Measurements from ENCODE around the gene PTDSS2. TPM values are rescaled to one million over a fixed set of nuclear protein-coding genes. Genes with fewer than 3 reads are reported as not detected.
"Not testable (repeated sequence)": the region's sequence is repeated elsewhere in the genome, so short reads cannot be mapped to it uniquely, and the experiment has no call there.

PTDSS2 gene
- total RNA-seq, 2 experiments from 2014 or later, result 26.2 to 30.0 TPM

DNA sequence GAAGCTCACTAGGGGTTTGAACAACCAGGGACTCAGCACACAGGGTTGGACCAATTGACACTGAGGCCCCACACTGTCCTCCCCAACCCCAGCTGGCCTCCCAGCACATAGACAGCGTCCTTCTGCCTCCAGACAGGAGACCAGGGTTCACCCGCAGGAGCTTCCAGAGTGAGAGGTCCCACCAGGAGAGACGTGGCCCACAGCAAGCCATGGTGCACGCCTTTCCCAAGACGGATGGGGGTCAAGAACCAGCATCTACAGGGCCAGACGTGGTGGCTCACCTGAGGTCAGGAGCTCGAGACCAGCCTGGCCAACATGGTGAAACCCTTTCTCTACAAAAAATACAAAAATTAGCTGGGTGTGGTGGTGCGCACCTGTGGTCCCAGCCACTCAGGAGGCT, 23.2 kb upstream of the PTDSS2 start:
- POLR2A ChIA-PET, result no interaction called here
- CTCF ChIA-PET, result no interaction called here

DNA sequence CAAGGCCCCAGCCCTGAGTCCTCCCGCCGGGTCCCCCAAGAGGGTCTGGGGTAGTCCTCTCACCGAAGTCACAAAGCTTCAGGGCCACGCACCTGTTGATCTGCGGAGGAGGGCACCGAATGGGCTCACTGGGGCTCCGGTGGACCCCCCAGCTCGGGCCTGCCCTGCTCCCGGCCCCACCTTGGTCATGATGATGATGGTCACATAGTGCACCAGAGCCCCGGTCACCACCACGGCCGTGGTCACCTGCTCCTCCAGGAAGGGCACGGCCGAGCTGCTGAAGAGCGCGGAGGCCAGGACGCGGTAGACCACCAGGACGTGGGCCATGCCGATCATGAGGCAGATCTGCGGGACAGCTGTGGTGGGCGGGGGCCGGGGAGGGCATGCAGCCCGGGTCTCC, 21.8 kb upstream of the PTDSS2 start:
- ChIA-PET POLR2A (no interaction called here), CTCF (no interaction called here)

GRCh38 chr11:429391-429790, 20.7 kb upstream of the PTDSS2 start:
- ChIA-PET POLR2A (no interaction called here), CTCF (no interaction called here)

GRCh38 chr11:429931-430456, 20.1 kb upstream of the PTDSS2 start:
- ChIA-PET POLR2A (no interaction called here), CTCF (no interaction called here)

- ChIA-PET CTCF (no interaction called here), POLR2A (no interaction called here)
Measured at GRCh38 chr11:431921-432320, 18.2 kb upstream of the PTDSS2 start.

GRCh38 chr11:432501-433100, 17.5 kb upstream of the PTDSS2 start:
- CTCF ChIA-PET, result no interaction called here
- POLR2A ChIA-PET, result no interaction called here

DNA sequence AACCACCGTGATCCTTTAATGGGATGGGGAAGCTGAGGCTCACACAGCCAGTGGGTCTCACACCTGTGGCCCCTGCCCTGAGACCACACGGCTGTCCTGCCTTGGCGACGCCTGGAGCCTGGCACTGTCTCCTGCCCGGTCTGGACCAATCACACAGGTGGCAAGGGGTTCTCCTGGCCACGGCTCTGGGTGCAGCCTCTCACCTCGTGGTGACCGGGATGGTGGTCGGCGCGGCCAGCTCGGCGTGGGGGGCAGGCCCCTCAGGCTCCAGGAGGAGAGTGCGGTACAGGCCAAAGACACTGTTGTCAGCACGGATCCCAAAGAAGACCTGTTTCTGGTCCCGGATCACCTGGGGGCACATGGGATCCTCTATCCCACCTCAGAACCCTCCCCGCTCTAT, 17.0 kb upstream of the PTDSS2 start:
- ChIA-PET CTCF (no interaction called here), POLR2A (no interaction called here)

DNA sequence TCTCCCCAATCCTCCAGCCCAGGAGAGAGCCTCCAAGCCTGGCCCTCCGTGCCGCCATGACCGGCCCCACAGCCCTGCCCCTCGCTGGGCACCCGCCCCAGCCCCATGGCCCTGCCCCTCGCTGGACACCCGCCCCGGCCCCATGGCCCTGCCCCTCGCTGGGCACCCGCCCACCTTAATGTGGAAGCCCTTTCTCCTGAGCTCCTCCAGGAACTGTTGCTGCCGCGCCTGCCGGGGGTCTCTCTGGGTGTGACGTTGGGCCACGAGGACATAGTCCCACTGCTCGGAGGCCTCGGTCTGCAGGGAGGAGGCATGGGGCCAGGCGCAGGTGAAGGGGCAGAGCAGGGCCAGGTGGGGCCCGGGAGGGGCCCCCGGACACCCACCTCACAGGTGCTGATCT, 16.4 kb upstream of the PTDSS2 start:
- POLR2A ChIA-PET, result no interaction called here

DNA sequence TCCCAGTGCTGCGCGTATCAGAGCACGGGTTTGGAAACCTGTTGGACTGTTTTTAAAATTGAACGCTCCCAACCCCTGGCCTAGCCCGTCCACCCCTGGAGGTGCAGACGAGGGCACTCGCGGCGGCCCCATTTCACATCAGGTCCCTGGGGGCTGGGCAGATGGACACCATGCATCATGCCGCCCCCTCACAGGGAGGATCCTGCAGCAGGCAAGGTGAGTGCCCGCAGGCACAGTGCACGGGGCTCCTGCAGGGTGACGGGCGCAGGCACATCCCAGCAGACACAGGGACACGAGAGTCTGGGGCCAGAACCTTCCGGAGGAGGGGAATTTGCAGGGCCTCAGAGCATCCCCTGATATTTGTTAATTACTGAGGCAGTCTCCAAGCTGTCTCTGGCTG, 15.6 kb upstream of the PTDSS2 start:
- ChIA-PET POLR2A (no interaction called here), CTCF (no interaction called here)

More for the DNA sequence above, 16.4 kb upstream of the PTDSS2 start:
- CTCF ChIA-PET, result no interaction called here

DNA sequence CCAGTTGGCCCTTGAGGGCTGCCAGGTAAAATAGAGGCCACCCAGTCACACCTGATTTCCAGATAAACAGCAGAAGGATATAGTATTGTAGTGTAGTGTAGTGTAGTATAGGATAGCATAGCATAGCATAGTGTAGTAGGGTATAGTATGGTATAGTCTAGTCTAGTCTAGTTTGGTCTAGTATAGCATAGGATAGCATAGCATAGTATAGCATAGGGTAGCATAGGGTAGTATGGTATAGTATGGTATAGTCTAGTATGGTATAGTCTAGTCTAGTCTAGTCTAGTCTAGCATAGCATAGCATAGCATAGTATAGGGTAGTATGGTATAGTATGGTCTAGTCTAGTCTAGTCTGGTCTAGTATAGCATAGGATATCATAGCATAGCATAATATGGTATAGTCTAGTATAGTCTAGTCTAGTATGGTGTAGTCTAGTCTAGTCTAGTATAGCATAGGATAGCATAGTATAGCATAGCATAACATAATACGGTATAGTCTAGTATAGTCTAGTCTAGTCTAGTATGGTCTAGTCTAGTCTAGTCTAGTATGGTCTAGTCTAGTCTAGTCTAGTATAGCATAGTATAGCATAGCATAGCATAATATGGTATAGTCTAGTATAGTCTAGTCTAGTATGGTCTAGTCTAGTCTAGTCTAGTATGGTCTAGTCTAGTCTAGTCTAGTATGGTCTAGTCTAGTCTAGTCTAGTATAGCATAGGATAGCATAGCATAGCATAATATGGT, 14.9 kb upstream of the PTDSS2 start:
- CTCF ChIA-PET, result interaction anchor here (0.6 kb wide), 1 partner anchor 231 kb away, joined by 3 read pairs; no protein-coding TSS in a partner anchor
- POLR2A ChIA-PET, result not testable (repeated sequence)

- ChIA-PET POLR2A (interaction anchor here (0.6 to 1.0 kb wide), 2 partner anchors 10 to 230 kb away, joined by 3 to 4 read pairs; partner anchors contain the start of genes BET1L and RIC8A), CTCF (no interaction called here)
Measured at GRCh38 chr11:437228-437870, 12.7 kb upstream of the PTDSS2 start.

- ChIA-PET POLR2A (no interaction called here), CTCF (interaction anchor here (3.7 kb wide), 1 partner anchor 12 kb away, joined by 23 read pairs; the partner anchor contains the start of gene PTDSS2)
Measured at GRCh38 chr11:438101-438844, 11.8 kb upstream of the PTDSS2 start.

DNA sequence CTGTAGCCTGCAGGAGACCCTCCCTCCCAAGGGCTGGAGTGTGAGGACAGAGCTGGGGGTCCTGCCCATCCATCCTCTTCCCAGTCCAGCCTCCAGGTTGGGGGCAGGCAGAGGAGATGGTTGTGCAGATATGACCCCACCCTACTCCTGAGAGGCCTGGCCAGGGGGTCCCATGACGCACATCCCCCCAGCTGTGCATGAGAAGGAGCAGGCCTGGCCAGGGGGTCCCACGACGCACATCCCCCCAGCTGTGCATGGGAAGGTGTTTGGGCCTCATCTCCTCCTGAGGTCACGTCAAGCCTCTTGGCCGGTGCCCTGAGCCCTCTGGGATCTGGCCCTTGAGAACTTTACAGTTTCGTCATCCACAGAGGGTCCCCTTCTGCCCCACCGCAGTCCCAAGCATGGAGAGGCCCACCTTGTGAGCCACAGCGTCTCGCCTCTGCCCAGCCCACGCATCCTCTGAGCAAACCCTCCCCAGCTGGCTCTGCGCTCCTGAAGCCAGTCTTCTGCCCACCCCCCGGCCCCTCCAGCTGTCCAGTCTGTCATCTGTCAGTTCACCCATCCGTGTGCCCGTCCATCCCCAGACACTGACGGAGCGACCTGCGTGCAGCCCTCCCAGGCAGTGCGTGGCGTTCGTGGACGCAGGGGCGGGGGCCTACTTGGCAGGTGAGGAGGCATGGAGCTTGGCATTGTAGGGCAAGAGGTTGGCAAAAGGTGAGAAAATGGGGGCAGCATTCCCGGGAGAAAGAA, 10.6 kb upstream of the PTDSS2 start:
- POLR2A ChIA-PET, result no interaction called here

GRCh38 chr11:440065-441042, 9.7 kb upstream of the PTDSS2 start:
- CTCF ChIA-PET, result interaction anchor here (1.8 to 3.7 kb wide), 2 partner anchors 10 to 24 kb away, joined by 5 to 23 read pairs; partner anchors contain the start of gene PTDSS2
- POLR2A ChIA-PET, result no interaction called here

More for the DNA sequence above, 10.6 kb upstream of the PTDSS2 start:
- CTCF ChIA-PET, result interaction anchor here (1.8 to 3.7 kb wide), 2 partner anchors 10 to 23 kb away, joined by 5 to 23 read pairs; partner anchors contain the start of gene PTDSS2

DNA sequence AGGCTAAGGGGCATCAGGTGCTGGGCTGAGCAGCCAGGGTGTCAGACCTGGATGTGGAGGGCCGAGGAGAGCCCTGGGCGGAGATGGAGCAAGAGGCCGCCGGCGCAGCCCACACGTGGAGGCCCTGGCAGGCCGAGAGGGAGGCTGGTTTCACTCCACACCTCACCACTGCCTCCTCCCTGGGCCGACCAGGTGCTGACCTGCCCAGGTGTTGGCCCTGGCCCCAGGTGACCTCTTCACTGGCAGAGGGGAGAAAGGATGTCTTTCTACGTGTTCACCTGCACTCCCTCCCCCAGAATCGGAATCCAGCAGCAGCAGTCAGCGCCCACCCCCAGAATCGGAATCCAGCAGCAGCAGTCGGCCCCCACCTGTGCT, 9.0 kb upstream of the PTDSS2 start:
- CTCF ChIA-PET, result interaction anchor here (1.8 to 3.7 kb wide), 2 partner anchors 9 to 24 kb away, joined by 5 to 23 read pairs; partner anchors contain the start of gene PTDSS2
- POLR2A ChIA-PET, result no interaction called here

- ChIA-PET POLR2A (no interaction called here), CTCF (interaction anchor here (0.6 to 3.7 kb wide), 3 partner anchors 8 to 488 kb away, joined by 4 to 23 read pairs (median 5); partner anchors contain the start of gene PTDSS2)
Measured at GRCh38 chr11:441418-442274, 8.4 kb upstream of the PTDSS2 start, which contains the start of gene ANO9. Gene ANO9 (minus strand): TSS chr11:442011. CDS start chr11:441926, 85 bp downstream.

DNA sequence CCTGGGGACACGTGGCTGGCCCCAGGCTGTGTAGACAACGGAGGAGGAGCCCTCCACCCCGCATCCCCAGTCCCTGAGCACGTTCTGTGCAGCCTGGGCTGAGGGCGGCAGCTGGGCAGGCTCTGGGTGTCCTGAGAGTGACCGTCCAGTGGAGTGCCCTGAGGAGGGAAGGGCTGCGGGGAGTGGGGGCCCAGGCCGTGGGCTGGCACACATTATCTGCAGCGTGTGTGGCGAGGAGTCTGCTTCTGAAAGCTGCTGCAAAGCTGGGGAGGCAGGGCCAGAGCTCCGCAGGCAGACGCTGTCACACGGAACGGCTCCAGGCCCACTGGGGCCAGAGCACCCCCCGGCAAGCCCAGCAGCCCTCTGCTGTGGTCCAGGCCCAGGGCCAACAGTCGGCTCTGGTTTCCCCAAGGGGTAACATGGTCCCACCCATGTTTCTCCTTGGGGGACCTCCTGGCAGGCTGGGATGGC, 7.4 kb upstream of the PTDSS2 start:
- ChIA-PET CTCF (interaction anchor here (1.0 to 1.7 kb wide), 2 partner anchors 46 to 286 kb away, joined by 3 to 4 read pairs; no protein-coding TSS in a partner anchor), POLR2A (no interaction called here)

All from activated CD8-positive, alpha-beta memory T cell treated with anti-CD3 and anti-CD28 coated beads for 36 hours (primary cell).